GM19351 (cell line): ENCODE results near the gene PHACTR1.
"Not testable (repeated sequence)": the region's sequence is repeated elsewhere in the genome, so short reads cannot be mapped to it uniquely, and the experiment has no call there.

Source experiments
- ATAC-seq: cut with Tn5 transposase; IDR thresholded peaks from one replicate; pipeline ENCODE4 v1.9.1; 2021; ENCODE audit warnings: mild to moderate bottlenecking, moderate library complexity; ENCODE audit not compliant: unreplicated experiment

The PHACTR1 gene

GRCh38 chr6:13217206-13217905, 500.8 kb downstream of the PHACTR1 start:
- no peak for ATAC-seq

DNA sequence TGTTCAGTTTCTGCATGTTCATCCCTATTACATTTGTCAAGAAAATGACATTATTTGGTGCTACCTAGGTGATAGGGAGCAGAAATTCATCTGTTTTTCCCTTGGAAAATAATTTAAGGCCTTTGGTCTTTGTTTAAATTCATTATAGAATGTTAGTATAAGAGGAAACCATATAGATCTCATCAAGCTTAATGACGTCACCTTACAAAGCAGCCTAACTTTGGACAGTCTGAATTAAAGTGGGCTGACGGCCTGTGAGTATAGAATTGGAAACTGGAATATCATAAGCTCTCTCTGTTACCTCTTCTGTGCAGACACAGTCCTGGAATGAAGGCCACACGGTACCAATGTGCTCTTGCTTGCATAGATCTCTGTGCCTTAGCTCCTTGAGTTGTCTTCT, 503.7 kb downstream of the PHACTR1 start:
- no peak for ATAC-seq

- no peak for ATAC-seq
These were observed 505.5 kb downstream of the PHACTR1 start for GRCh38 chr6:13222048-13222447.

DNA sequence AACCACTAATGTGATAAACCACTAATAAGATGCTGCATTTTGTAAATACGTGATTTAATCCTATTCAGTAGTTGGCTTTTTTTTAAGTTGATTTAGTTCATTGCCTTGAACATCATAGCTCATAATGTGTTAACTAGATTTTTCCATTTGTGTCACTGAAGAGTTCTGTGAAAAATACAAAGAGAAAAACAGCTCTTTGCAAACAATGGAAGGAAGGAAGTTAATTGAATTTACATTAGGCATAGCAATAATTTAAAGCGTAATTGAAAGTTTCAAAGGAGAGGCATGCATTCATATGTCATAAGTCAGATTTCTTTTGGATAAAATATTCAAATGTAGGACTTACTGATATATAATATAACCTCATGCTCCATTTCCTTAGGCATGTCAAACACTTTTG, 509.5 kb downstream of the PHACTR1 start:
- no peak for ATAC-seq

DNA sequence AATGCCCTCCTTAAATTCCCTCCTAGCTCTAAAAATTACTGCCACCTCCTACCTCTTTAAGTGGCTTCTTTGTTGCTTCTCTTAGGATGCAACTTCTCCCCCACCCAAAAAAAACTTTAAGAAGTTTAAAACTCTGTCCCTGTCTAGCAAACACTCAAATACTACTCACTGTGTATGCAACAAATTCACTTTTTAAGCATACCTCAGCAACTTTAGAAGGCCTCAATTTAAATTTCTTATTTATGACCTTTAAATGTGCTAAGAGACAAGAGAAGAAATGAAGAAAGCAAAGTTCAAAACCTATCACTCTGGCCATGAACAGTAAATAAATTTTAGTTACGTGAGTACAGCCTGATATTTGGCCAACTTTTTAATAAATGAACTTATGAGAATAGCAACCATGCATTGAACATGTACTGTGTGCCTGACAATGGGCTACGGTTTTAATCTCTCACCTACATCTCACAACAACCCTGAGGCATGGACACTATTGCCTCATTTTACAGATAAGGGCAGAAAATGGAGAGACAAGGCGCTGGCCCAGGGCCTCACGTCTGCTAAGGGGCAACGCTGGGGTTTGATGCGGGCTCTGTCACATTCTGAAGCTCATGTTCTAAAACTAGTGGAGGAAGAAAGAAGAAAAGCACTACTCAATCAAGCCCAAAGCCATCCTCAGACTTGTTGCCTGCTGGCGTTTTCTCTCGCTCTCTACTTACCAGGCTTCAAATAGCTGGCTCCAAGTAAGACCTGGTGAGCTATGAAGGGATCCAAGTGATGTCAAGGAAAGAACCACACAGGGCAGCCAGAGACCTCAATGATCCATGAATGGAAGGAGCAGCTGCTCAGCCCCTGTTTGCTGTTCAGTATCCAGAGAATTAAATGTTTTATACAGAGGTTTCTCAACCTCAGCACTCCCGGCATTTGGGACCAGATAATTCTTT, 512.0 kb downstream of the PHACTR1 start:
- no peak for ATAC-seq

DNA sequence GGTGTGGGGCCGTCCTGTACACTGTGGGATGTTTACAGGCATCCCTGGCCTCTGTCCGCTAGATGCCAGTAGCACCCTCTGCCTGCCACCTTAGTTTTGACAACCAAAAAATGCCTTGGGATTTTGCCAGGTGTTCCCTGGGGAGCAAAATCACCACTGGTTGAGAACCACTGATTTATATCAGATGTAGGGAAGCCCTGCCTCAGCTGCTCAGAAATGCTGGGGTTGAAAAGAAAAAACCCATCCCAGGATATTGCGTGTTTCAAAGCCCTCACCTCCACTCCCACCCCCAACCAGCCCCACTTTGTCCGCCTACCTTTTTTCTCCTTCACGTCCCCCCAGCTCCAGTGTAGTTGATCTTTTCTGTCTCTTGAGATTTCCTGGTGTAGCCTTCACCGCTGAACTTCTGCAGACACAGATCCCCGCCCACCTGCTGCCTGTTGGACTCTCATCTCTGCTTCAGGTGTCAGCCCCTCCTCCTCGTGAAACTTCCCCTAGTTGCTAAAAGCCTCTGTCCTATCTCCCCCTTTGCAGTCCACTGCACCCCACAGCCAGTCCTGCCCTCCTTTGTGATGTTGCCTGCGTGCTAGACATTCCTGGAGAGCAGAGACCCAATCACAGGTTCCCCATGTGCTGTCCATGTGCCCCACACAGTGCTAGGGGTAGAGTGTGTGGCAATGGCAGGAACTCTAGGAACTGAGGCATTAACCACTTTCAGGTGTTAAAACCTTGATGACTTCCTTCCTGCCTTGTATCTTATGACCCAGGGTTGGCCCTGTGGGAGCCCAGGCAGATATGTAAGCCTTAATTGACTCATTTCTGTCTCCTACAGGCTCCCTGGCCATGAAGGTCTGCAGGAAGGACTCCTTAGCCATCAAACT, 512.9 kb downstream of the PHACTR1 start:
- ATAC-seq, result peak; percentile 85

GRCh38 chr6:13233106-13233505, 516.5 kb downstream of the PHACTR1 start:
- no peak for ATAC-seq

DNA sequence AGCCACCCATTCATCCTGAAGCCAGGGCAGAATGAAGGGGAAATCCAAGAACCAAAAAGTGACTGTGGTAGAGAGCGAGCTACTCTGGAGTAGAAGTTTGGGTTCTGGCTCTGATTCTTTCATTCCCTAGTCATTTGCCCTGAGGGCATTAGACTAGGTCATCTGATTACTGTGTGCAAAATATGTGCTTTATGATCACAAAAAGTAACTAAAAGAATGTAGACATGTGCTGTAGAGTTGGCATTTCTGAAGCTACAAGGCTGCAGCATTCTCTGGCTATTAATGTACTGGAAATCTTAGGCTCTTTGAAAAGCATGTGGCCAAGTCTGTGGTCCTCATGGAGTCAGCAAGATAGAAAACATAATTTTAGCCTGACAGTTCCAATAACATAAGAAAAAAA, 517.6 kb downstream of the PHACTR1 start:
- ATAC-seq, result no peak

GRCh38 chr6:13235339-13235738, 518.8 kb downstream of the PHACTR1 start:
- ATAC-seq, result no peak

DNA sequence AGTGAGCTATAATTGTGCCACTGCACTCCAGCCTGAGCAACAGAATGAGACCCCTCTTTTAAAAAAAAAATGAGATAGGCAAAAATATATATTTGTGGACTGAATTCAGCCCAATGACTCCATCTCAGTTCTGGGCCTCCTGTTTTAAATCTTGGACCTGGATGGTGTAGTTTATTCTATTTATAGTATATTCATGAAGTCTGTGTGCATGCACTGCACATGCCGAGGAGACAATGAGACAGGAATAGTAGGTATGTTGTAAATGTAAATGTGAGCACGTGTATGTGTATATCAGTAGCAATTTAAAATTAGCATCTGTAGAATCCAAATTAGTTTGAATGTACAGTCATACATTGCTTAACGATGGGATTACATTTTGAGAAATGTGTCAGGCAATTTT, 520.8 kb downstream of the PHACTR1 start:
- ATAC-seq, result no peak

DNA sequence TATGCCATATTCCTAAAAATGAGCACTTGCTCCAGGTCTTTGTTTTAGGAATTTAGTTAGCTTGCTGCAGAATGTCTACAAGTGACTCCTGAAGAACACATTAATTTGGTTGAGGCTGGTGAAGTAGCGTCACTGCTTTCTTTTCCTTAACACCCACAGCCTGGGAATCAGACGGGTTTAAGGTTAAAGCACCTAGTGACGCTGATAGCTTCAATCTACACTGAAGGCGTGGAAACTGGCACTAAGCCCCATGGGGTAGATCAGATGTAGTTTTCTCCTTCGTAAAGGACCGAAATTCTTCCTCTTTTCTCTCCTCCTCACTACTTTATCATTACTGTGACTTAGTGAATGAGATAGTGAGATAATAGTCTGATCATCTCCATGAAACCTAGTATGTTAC, 521.5 kb downstream of the PHACTR1 start:
- no peak for ATAC-seq

- no peak for ATAC-seq
These were observed 522.2 kb downstream of the PHACTR1 start for GRCh38 chr6:13238640-13239216.

DNA sequence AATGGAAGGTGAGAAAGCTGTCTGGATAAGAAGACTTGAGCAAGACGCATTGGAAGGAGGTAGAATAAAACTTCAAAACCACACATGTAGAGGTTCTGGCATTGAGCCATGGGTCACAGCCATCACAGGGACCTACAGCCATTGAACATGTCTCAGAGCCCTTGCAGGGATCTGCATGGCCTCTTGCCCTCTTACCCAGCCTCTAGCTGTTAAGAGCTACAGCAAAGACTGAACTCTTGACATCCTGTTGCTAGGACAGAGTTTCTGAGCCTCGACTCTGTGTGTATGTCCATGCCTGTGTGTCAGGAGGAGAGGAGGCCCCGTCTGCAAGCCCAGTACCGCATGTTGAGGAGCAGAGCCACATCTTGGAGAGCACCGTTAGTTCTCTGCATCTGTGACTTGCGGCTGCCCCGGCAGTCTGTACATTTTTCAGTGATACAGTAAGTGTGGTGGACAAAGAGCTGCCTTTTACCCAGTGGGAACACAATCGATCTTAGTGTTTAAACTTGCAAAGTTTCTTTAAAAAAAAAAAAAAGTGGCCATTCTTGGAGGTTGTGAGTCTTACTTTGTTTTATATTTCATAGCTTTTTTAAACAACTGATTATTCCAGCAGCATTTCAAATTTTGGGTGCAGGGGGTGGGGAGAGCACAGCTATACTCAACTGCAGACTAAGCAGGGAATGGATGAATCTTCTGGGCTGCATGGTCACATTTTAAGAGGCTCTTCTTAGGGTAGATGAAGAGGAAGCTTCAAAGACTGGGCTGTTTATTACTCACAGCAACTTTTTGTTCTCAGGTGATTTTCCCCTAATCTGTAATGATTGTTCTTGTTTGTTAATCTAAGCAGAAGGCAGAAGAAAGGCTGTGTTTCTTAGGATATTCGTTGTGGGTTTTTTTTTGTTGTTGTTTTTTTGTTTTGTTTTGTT, 523.2 kb downstream of the PHACTR1 start:
- ATAC-seq, result no peak

DNA sequence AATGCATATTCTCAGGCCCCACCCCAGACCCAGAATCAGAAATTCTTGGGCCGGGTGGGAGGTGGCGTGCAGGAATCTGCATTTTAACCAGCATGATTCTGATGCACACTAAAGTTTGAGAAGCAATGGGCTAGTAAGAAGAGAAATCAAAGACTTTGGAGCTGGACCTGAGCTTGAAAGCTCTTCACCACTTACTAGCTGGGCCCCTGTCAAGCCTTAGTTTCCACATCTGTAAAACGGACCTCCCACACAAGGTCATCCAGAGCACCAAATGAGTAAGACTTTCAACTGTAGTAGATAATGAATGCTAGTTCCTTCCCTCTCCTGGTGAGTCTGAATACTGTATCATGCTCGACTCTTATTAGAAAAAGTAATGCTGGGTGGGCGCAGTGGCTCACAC, 524.8 kb downstream of the PHACTR1 start:
- ATAC-seq, result no peak

DNA sequence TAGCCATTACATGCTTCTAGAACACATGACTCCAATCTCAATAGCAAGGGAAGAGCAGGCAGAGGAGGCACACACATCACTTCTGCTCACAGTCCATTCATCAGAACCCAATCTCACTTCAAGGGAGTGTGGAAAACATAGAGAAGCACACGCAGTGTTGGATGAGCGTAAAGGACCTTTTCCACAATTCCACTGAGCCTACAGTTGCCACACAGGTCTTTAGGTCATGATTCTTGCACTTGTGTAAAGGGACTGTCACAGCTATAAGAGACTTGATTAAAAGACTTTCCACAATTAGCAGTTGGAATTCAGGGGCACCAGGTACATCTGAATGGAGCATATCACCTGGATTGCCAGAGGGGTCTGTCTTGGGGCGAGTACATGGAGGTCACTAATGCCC, 525.6 kb downstream of the PHACTR1 start:
- no peak for ATAC-seq

DNA sequence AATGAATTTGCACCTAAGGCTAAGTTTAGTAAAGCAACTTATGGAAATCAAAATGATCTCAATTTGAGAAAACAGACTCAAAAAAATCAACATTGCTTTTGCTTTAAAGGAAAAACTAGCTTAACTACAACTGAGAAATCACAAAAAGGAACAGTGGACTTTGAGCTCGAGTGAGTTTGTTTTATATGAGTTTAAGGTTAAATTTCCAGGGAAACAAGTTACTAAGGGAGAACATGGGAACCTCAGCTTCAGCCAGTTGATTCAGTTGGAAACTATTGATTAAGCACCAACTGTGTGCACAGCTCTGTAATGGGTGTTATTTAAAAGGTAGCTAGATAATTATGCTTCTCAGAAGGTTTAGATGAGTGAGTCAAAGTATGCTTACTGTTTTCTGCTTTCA, 526.0 kb downstream of the PHACTR1 start:
- no peak for ATAC-seq

DNA sequence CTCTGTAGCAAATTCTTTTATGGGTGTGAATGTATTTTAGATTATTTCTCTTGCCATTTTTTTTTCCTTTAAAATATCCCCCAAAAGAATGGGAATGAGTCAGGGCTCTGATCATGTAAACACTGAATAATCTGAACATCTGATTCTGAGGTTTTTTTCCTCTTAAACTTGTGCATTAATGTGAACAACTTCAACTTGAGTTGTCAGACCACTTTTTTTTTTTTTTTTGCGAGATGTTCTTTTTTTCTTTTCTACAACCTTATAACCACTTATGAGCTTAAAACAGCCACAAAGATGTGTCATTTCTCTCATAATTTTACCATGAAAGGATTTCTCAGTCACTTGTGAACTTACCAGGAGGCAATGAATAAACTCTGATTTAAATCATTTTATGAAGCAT, 526.5 kb downstream of the PHACTR1 start:
- ATAC-seq, result no peak

- ATAC-seq, result not testable (repeated sequence)
These were observed 527.2 kb downstream of the PHACTR1 start for GRCh38 chr6:13243745-13244144.

GRCh38 chr6:13247627-13248026, 531.1 kb downstream of the PHACTR1 start:
- ATAC-seq, result no peak

- no peak for ATAC-seq
These were observed 531.5 kb downstream of the PHACTR1 start for GRCh38 chr6:13248053-13248452.
